Measurements from ENCODE around the gene MAST2.

Gene MAST2

DNA sequence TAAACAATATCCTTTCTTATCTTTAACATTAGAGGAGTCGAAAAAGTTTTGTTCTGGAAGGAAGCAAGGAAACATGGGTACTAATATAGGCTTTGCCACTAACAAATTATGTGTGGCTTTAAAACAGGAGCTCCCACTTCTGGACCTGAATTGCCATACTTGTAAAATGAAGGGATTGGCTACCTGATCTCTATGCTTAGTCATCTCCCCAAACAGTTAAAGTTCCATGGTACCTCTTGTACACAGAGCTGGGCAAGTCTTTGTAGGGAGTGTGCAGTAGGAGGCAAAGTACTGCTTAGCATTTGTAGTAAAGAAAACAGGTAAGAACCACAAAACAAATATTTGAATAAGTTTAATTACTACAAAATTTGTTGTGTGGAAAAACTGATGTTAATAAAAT, 81.3 kb downstream of the MAST2 start:
- no peaks in the 10 kb centered on the region for H3K27me3 ChIP-seq (ENCODE audit: insufficient read depth, low read depth, severe bottlenecking)
- TF ChIP-seq, protein P1, sequence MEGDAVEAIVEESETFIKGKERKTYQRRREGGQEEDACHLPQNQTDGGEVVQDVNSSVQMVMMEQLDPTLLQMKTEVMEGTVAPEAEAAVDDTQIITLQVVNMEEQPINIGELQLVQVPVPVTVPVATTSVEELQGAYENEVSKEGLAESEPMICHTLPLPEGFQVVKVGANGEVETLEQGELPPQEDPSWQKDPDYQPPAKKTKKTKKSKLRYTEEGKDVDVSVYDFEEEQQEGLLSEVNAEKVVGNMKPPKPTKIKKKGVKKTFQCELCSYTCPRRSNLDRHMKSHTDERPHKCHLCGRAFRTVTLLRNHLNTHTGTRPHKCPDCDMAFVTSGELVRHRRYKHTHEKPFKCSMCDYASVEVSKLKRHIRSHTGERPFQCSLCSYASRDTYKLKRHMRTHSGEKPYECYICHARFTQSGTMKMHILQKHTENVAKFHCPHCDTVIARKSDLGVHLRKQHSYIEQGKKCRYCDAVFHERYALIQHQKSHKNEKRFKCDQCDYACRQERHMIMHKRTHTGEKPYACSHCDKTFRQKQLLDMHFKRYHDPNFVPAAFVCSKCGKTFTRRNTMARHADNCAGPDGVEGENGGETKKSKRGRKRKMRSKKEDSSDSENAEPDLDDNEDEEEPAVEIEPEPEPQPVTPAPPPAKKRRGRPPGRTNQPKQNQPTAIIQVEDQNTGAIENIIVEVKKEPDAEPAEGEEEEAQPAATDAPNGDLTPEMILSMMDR (IDR thresholded peaks at IDR 0.05; ENCODE audit: low read depth, low read length), result no peak
- H3K27ac ChIP-seq, result no peak overlapping the region
- DNase-seq, result no peak
- no peak overlapping the region for H3K4me3 ChIP-seq (ENCODE audit: low read depth, low read length)
- no peaks in the 10 kb centered on the region for H3K9me3 ChIP-seq (ENCODE audit: severe bottlenecking)
- H3K36me3 ChIP-seq, result no peaks in the 10 kb centered on the region

DNA sequence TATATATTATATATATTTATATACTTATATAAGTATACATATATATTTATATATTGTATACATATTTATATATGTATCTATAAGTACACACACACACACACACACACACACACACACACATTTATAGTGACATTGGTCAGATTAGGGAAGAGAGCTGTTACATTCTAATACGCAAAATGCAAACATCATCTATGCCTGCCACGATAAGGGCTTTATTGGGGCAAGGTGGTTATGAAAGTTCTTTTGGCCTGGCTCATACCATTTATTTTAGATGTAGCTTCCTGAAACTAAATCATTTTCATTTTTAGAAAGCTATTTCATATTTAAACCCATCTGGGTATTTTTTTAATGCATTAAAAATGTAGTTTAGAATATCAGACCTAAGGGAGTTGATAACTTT, 82.8 kb downstream of the MAST2 start:
- H3K36me3 ChIP-seq, result no peaks in the 10 kb centered on the region
- no peaks in the 10 kb centered on the region for H3K9me3 ChIP-seq (ENCODE audit: severe bottlenecking)
- TF ChIP-seq, protein P1 (IDR thresholded peaks at IDR 0.05; ENCODE audit: low read depth, low read length), result no peak
- no peak overlapping the region for H3K4me3 ChIP-seq (ENCODE audit: low read depth, low read length)
- no peak for DNase-seq
- no peaks in the 10 kb centered on the region for H3K27me3 ChIP-seq (ENCODE audit: insufficient read depth, low read depth, severe bottlenecking)
- no peak overlapping the region for H3K27ac ChIP-seq

DNA sequence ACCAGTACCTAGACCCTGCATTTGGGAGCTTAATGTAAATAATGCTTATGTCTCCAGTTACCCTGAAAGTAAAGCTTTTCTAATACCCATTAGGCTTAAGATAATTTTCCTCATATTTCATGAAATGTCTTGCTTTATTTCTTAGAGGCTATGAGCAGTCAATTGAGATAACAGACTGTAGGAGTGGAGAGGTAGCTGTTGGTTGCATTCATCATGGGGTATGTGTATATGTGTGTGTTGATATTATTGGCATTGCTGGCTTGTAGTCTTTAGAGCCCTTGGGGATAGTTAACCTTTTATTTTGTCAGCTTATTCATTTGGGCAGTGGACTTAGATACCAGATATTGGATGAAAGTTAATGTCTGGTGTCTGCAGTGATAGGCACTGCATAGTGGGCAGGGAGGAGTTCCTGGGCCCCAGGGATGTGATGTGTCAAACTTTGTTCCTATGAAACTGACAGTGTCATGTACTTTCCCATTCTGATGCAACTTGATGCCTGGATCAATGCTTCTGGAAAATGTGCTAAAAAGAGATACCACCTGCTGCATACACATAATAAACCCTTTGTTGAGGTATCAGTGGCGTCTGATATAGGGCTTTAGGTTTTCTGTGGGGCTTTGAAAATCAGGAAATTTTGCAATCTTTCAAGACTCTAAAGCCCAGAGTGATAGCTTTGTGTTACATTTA, 83.9 kb downstream of the MAST2 start:
- TF ChIP-seq, protein P1 (IDR thresholded peaks at IDR 0.05; ENCODE audit: low read depth, low read length), result no peak
- H3K27me3 ChIP-seq (ENCODE audit: insufficient read depth, low read depth, severe bottlenecking), result no peaks in the 10 kb centered on the region
- no peak overlapping the region for H3K27ac ChIP-seq
- H3K36me3 ChIP-seq, result no peaks in the 10 kb centered on the region
- no peak for DNase-seq
- H3K9me3 ChIP-seq (ENCODE audit: severe bottlenecking), result no peaks in the 10 kb centered on the region
- H3K4me3 ChIP-seq (ENCODE audit: low read depth, low read length), result no peak overlapping the region

GRCh38 chr1:45890078-45890477, 86.7 kb downstream of the MAST2 start:
- H3K27ac ChIP-seq, result no peak overlapping the region
- no peak for DNase-seq
- H3K36me3 ChIP-seq, result no peaks in the 10 kb centered on the region
- TF ChIP-seq, protein P1 (IDR thresholded peaks at IDR 0.05; ENCODE audit: low read depth, low read length), result no peak
- H3K4me3 ChIP-seq (ENCODE audit: low read depth, low read length), result no peak overlapping the region
- no peaks in the 10 kb centered on the region for H3K27me3 ChIP-seq (ENCODE audit: insufficient read depth, low read depth, severe bottlenecking)
- no peaks in the 10 kb centered on the region for H3K9me3 ChIP-seq (ENCODE audit: severe bottlenecking)

DNA sequence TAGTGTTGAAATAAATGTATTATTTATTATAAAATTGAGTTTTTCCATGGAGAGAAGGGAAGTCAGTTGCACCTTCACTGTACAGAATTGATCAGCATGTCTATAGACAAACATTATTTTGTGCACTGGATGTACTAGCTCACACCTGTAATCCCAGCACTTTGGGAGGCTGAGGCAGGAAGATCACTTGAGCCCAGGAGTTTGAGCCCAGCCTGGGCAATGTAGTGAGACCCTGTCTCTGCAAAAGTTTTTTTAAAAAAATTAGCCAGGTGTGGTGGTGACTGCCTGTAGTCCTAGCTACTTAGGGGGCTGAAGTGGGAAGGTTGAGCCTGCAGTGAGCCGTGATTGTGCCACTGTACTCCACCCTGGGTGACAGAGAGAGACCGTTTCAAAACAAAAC, 87.7 kb downstream of the MAST2 start:
- TF ChIP-seq, protein P1 (IDR thresholded peaks at IDR 0.05; ENCODE audit: low read depth, low read length), result no peak
- no peak overlapping the region for H3K4me3 ChIP-seq (ENCODE audit: low read depth, low read length)
- no peak overlapping the region for H3K27ac ChIP-seq
- H3K36me3 ChIP-seq, result no peaks in the 10 kb centered on the region
- DNase-seq, result no peak
- H3K27me3 ChIP-seq (ENCODE audit: insufficient read depth, low read depth, severe bottlenecking), result no peaks in the 10 kb centered on the region
- H3K9me3 ChIP-seq (ENCODE audit: severe bottlenecking), result no peaks in the 10 kb centered on the region

Data from WERI-Rb-1 (cell line).